Measurements from ENCODE around the gene FALEC.

The FALEC gene

GRCh38 chr1:150515328-150516049, at the start of gene FALEC:
TSS of gene FALEC (plus strand) at chr1:150515752.
- peak; percentile 97 for DNase-seq

DNA sequence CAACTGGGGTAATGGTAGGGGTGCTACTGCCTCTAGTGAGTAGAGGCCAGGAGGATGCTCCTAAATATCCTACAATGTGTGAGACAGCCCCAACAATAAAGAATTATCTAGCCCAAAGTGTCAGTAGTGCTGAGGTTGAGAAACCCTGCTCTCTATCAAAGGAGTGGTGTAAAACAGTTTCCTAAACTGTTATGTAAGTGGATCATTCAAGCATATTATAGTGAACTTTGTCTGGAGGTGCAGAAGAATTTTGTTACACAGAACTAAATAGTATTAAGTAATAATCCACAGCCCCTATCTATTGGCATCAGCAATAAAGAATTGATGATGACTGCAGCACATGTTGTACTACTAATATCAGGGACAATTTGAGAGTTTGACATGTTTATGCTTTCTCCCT, 48.6 kb upstream of the FALEC start:
- DNase-seq, result no peak

GRCh38 chr1:150469291-150469690, 46.3 kb upstream of the FALEC start:
- DNase-seq, result no peak

DNA sequence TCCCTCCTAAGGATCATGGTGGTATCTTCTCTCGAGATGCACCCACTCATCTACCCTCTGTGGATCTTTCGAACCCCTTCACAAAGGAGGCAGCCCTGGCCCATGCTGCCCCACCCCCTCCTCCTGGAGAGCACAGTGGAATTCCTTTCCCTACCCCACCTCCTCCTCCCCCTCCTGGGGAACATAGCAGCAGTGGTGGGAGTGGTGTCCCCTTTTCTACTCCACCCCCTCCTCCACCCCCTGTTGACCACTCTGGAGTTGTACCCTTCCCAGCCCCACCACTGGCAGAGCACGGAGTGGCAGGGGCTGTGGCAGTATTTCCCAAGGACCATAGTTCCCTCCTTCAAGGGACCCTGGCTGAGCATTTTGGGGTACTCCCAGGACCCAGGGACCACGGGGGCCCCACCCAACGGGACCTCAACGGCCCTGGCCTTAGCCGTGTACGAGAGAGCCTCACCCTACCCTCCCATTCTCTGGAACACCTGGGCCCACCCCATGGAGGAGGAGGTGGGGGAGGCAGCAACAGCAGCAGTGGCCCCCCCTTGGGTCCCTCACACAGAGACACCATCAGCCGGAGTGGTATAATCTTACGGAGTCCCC, 42.9 kb upstream of the FALEC start:
- no peak for DNase-seq

DNA sequence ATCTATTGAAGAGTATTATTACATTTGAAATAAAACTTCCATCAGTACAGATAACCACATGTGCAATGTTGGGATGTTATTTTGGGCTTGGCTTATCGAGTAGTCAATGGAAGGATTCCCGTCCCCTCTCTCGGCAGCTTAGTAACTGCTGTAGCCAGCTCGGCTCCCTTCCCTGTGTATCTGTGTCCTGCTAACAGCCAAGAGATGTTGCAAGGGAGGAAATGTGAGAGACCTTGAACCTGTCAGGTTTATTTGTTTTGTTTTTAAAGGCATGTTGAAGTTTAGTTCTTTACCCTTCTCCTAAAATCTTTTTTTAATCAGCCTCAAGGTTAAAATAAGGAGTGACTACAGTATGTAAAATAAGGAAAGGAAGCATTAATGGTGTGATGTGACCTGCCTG, 41.9 kb upstream of the FALEC start:
- no peak for DNase-seq

- DNase-seq, result no peak
Measured at GRCh38 chr1:150474869-150475268, 40.7 kb upstream of the FALEC start.

DNA sequence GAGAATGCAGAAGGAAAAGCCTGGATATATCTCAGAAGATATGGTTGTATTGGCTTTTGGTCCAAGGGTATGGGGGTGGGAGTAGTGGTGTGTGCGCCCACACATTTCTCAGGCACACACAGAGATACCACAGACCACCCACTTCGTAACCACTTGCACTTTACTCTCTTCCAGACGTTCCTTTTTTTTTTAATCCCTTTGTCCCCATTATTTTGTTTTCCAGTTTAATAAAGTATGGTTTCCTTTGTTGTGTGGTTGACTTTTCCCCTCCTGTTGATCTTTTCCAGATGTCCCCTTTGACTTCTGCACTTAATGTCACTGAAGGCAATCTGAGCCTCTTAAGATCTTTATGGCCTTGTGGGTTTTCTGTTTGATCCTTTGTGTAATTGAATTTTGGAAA, 38.8 kb upstream of the FALEC start:
- DNase-seq, result no peak

DNA sequence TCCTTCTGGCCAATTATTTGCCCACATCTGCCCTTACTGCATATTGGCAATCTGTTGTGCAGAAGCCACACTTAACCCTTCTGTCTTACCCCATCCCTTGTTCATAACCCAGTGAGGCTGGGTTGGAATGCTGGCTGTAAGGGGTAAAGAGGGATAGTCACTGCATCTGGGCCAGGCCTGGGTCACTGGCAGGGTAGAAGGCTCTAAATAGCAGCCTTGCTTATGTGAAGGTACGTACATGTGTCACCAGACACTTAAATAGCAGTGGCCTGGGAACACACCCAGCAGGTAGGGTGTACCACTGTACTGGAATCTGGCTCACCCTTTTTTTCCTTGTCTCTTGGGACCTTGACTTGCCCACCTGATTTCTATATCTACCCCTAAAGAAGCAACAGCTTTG, 38.2 kb upstream of the FALEC start:
- no peak for DNase-seq

DNA sequence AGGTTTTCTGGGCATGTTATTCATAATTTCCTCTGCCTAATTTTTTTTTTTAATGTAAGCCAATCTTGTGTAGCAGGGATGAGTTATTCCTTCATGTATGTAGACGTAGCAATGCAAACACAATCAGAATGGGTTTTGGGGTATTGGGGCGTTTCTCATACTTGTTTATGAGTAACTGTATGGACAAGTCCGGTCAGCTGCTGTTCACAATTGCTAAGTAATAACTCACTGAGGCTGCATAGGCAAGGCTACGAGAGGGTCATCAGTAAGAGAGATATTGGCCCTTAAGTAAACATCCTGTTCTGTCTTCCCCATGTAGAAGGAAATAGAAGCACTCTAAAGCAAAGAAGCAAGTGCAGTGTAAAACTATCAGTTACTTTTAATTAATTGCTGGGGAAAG, 37.8 kb upstream of the FALEC start:
- no peak for DNase-seq

GRCh38 chr1:150479370-150479769, 36.2 kb upstream of the FALEC start:
- DNase-seq, result no peak

GRCh38 chr1:150479927-150480352, 35.6 kb upstream of the FALEC start:
- no peak for DNase-seq

DNA sequence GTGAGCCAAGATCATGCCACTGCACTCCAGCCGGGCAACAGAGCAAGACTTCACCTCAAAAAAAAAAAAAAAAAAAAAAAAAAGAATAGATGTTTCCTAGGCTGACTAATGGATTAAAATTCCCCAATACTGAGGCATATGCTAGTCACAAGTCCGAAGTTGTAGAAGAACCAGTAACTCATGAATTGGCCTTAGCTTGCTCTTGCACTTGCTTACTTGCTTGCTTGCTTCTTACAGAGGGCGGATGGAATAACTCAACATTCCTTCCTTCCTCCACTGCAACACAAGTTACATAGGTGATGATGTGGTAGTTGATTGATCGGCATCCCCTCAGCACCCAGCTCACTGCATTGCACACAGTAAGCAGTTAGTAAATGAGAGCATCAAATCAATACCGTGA, 31.1 kb upstream of the FALEC start:
- no peak for DNase-seq

- no peak for DNase-seq
Measured at GRCh38 chr1:150484861-150485260, 30.7 kb upstream of the FALEC start.

GRCh38 chr1:150486966-150487762, 28.4 kb upstream of the FALEC start, which contains the start of gene TARS2:
TSS of gene TARS2 (plus strand) at chr1:150487419. CDS start at chr1:150487451, 32 bp downstream.
- peak; percentile 99 for DNase-seq

- DNase-seq, result no peak
Measured at GRCh38 chr1:150487763-150488115, 27.8 kb upstream of the FALEC start.

- DNase-seq, result no peak
Measured at GRCh38 chr1:150493175-150493574, 22.4 kb upstream of the FALEC start.

DNA sequence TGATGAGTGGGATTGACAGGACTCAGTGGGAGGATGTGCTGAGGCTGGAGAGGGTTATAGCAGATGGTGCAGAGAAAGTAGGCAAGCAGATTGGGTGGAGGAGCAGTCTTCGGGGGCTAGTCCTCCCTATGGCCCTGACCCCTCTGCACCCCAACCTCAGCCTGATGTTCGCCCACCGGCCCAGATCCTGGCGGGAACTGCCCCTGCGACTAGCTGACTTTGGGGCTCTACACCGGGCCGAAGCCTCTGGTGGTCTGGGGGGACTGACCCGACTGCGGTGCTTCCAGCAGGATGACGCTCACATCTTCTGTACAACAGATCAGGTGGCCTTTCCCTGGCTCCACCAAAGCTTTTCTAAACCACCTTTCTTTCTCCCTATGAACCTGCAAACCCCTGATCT, 17.2 kb upstream of the FALEC start:
- DNase-seq, result no peak

- DNase-seq, result no peak
Measured at GRCh38 chr1:150505431-150505830, 10.1 kb upstream of the FALEC start.

- peak; percentile 73 for DNase-seq
Measured at GRCh38 chr1:150507912-150508864, 7.4 kb upstream of the FALEC start, which contains the start of gene ECM1. TSS of gene ECM1 (plus strand) at chr1:150508109. CDS start at chr1:150508210, 101 bp downstream.

DNA sequence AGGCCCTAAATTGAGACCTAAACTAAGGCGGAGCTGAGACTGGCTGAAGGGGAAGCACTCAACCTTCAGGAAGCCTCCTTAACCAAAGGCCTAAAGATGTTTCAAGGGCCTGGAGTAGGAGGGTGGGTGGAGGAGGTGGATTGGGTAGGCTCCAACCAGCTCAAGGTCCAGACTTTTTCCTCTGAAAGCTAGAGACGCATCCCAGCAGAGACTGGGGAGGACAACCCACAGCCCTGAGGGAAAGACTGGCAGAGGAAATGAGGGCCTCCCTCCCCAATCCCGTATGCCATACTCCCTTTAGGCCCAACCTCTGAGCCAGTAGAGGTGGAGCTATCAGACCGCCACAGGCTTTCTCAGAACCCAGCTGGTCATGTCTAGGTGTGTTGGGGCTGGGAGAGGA, 6.6 kb upstream of the FALEC start:
- DNase-seq, result no peak

GRCh38 chr1:150511551-150511950, 4.0 kb upstream of the FALEC start:
- DNase-seq, result no peak

DNA sequence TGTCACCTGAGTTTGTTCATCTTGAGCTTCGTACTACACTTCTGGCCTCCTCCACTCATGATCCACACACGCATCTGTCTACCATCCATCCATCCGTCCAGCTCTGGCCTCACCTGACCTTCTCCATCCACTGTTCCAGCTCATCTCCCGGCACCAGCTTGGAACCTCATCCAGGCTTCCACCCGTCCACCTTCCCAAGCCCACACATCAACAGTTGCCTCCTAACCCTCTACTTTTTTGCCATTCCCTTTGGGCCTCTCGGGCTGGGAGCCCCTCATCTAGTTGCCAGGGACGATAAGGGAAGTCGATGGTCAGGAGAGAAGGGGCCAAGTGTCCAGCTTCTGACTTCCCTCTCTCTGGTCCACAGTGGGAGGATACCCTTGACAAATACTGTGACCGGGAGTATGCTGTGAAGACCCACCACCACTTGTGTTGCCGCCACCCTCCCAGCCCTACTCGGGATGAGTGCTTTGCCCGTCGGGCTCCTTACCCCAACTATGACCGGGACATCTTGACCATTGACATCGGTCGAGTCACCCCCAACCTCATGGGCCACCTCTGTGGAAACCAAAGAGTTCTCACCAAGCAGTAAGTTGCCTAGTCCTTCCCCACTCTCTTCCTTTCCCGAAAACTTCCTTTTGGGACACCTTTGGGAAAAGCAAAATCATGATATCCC, 3.4 kb upstream of the FALEC start:
- DNase-seq, result no peak
